ENCODE measurements around the gene FNDC11. TPM values are rescaled to one million over a fixed set of nuclear protein-coding genes. Genes with fewer than 3 reads are reported as not detected.

FNDC11 gene
- polyA plus RNA-seq, 1 donor = 0.34 TPM

DNA sequence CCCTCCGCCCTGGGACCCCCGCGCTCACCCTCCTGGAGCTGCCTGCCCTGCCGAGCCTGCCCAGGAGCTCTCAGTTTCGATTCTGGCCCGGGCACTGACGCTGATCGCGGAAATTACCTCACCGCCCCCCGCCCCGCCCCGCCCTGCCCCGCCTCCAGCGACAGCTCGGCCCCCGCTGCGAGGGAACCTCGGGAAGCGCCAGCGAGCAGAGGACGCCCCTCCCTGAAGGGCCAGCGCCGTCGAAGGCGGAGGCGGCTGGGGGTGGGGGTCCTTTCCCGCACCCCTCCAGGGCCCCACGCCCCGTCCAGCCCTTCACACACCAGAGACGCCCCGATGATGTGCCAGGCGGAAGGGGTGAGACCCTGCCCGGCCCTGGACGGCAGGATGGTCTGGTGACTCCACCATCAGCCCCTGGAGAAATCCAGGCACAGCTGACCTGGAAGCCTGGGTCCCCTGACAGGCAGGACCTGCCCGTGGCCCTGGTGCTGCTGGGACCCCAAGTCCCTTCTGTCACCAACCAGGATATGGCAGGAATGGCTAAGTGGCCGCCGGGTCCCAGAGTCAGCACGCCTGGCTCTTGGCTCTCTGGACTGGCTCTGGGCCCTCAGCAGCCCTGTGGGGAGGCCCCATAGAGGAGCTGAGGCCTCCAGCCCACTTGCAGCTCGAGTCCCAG, 20.3 kb downstream of the FNDC11 start, which contains the start of gene HELZ2:
Gene HELZ2, minus strand, starts transcription at position 84 of the 673 bp plus-strand sequence. CDS start 1,854 bp downstream, outside the sequence.
- no CpG with 5 or more reads among the region's 40 CpGs for WGBS (ENCODE audit: insufficient coverage, low lambda C conversion rate)
- H3K27me3 ChIP-seq (ENCODE audit: control insufficient read depth, insufficient read depth, low read length) = peaks cover 11% of the 10 kb centered on the region
- H3K9me3 ChIP-seq (ENCODE audit: control insufficient read depth, low read depth, low read length) = no peaks in the 10 kb centered on the region
- H3K27ac ChIP-seq (ENCODE audit: low read length) = peak within 1 kb of the TSS; percentile 12
- H3K4me1 ChIP-seq (ENCODE audit: control insufficient read depth, insufficient read depth, low read length) = peaks cover 8% of the 10 kb centered on the region
- H3K4me3 ChIP-seq (ENCODE audit: low read length) = peak within 1 kb of the TSS; percentile 79
- H3K36me3 ChIP-seq (ENCODE audit: control insufficient read depth, insufficient read depth, low read length) = peaks cover 4% of the 10 kb centered on the region
- peak; percentile 54 to 77 for DNase-seq

DNA sequence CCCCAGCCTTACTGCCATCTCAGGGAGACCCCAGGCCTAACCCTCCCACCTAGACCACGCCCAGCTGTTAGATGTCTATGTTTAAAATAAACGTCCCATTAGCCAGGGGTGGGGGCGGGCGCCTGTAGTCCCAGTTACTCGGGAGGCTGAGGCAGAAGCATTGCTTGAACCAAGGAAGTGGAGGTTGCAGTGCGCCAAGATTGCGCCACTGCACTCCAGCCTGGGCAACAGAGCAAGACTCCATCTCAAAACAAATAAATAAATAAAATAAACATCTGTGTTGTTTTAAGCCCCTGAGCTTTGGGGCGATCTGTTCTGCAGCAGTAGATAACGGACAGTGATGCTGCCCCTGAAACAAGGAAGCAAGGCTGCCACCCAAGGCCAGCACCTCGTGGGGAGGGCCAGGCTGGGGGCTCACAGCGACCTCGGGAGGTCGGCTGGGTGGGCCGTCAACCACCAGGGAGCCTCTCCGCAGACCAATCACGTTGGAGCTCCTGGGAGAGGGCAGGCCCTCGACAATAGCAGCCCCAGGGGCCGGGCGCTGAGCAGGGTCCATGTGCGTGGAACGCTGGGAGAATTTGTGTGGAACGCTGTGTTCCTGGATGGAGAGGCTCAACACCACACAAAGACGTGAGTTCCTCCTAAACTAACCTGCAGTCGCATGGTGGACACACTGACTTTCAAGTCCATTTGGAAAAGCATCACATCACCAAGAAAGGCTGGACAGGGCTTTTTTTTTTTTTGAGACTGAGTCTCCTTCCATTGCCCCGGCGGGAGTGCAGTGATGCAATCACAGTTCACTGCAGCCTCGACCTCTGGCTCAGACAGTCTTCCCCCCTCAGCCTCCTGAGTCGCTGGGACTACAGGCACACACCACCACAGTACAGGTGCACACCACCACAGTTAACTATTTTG, 21.1 kb downstream of the FNDC11 start:
- no CpG with 5 or more reads among the region's 28 CpGs for WGBS (ENCODE audit: insufficient coverage, low lambda C conversion rate)
- no peaks in the 10 kb centered on the region for H3K9me3 ChIP-seq (ENCODE audit: control insufficient read depth, low read depth, low read length)
- H3K27ac ChIP-seq (ENCODE audit: low read length) = no peak overlapping the region
- H3K36me3 ChIP-seq (ENCODE audit: control insufficient read depth, insufficient read depth, low read length) = peaks cover 4% of the 10 kb centered on the region
- DNase-seq = no peak
- peaks cover 8% of the 10 kb centered on the region for H3K4me1 ChIP-seq (ENCODE audit: control insufficient read depth, insufficient read depth, low read length)
- no peak overlapping the region for H3K4me3 ChIP-seq (ENCODE audit: low read length)
- H3K27me3 ChIP-seq (ENCODE audit: control insufficient read depth, insufficient read depth, low read length) = peaks cover 13% of the 10 kb centered on the region

DNA sequence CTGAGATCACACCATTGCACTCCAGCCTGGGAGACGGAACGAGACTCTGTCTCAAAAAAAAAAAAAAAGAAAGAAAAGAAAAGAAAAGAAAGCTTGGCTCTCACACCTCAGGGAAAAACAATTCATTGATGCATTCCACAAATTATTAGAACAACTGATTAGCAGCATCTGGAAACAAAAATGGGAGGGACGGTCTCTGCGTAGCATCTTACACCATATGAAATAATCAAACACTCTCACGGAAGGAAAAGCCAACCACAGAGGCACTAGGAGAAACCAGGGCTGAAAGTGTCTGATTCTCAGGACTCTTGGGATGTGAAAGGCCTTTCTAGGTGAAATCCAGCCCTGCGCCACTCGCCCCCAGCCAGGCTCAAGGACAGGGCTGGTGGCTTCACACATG, 22.4 kb downstream of the FNDC11 start:
- no CpG with 5 or more reads among the region's 7 CpGs for WGBS (ENCODE audit: insufficient coverage, low lambda C conversion rate)
- Histone ChIP-seq H3K4me1 (ENCODE audit: control insufficient read depth, insufficient read depth, low read length) (peaks cover 8% of the 10 kb centered on the region), H3K36me3 (ENCODE audit: control insufficient read depth, insufficient read depth, low read length) (peaks cover 4% of the 10 kb centered on the region), H3K27me3 (ENCODE audit: control insufficient read depth, insufficient read depth, low read length) (peaks cover 19% of the 10 kb centered on the region), H3K4me3 (ENCODE audit: low read length) (no peak overlapping the region), H3K27ac (ENCODE audit: low read length) (no peak overlapping the region), H3K9me3 (ENCODE audit: control insufficient read depth, low read depth, low read length) (no peaks in the 10 kb centered on the region)
- DNase-seq = no peak

DNA sequence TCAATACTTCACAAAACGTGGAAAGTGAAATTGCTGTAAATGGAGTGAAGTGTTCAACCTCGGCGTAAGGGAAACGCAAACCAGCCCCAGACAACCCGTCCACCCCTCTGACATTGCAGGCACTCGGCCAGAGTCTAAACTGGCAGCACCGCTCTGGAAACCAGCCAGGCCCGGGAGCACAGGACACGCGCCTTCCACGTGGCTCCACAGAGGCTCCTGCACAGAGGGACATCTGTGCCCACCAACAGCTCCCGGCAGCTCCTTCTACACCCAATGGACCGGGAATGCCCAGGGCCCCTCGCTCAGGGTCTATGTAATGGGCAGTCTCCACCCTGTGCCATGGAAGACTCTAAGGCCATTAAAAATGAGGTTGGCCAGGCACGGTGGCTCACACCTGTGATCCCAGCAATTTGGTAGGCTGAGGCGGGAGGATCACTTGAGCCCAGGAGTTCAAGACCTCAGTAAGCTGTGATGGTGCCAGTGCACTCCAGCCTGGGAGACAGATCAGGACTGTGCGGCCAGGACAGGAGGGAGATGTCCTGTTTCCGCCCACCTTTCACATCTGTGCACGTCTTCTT, 23.4 kb downstream of the FNDC11 start:
- peaks cover 21% of the 10 kb centered on the region for H3K27me3 ChIP-seq (ENCODE audit: control insufficient read depth, insufficient read depth, low read length)
- no peaks in the 10 kb centered on the region for H3K9me3 ChIP-seq (ENCODE audit: control insufficient read depth, low read depth, low read length)
- WGBS (ENCODE audit: insufficient coverage, low lambda C conversion rate) = 96% methylated on average over 4 of the region's 19 CpGs
- no peak overlapping the region for H3K27ac ChIP-seq (ENCODE audit: low read length)
- H3K4me3 ChIP-seq (ENCODE audit: low read length) = no peak overlapping the region
- H3K4me1 ChIP-seq (ENCODE audit: control insufficient read depth, insufficient read depth, low read length) = peaks cover 8% of the 10 kb centered on the region
- H3K36me3 ChIP-seq (ENCODE audit: control insufficient read depth, insufficient read depth, low read length) = no peaks in the 10 kb centered on the region
- DNase-seq = no peak

DNA sequence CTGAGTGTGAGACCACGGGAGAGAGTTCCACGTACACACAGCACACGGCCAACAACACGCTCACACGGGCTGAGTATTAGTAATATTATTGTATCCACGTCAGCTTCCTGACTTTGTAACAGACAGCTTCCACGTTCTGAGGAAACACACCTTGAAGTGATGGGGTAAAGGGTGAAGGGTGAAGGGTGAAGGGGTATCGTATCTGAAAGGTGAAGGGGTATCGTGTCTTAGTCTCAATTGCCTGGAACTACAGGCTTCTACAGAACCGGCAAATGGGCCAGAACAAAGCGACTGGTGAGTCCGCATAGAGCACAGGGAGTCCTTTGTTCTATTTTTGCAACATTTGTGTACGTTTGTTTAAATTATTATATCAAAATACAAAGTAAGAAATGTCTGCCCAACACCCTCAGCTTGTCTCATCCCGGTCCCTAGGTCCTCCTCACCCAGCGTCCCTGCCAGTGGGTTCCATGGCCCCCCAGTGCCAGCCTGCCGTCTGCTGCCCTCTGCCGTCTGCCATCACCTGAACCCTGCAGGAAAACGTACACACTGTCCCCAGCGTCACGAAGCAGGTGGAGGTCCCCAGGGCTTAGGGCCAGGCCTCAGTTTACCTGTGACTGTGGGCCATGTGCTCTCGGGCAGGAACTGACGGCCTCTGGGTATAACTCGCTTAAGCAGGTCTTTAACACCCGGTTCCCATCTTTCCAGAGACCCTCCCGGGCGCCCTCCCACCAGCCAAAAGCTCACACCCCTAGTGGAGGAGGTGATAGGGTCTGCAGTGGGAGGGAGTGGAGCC, 24.5 kb downstream of the FNDC11 start:
- no peak for DNase-seq
- H3K9me3 ChIP-seq (ENCODE audit: control insufficient read depth, low read depth, low read length) = no peaks in the 10 kb centered on the region
- H3K36me3 ChIP-seq (ENCODE audit: control insufficient read depth, insufficient read depth, low read length) = no peaks in the 10 kb centered on the region
- peaks cover 4% of the 10 kb centered on the region for H3K4me1 ChIP-seq (ENCODE audit: control insufficient read depth, insufficient read depth, low read length)
- H3K4me3 ChIP-seq (ENCODE audit: low read length) = no peak overlapping the region
- 60% methylated on average over 1 of the region's 26 CpGs for WGBS (ENCODE audit: insufficient coverage, low lambda C conversion rate)
- peaks cover 21% of the 10 kb centered on the region for H3K27me3 ChIP-seq (ENCODE audit: control insufficient read depth, insufficient read depth, low read length)
- H3K27ac ChIP-seq (ENCODE audit: low read length) = no peak overlapping the region

DNA sequence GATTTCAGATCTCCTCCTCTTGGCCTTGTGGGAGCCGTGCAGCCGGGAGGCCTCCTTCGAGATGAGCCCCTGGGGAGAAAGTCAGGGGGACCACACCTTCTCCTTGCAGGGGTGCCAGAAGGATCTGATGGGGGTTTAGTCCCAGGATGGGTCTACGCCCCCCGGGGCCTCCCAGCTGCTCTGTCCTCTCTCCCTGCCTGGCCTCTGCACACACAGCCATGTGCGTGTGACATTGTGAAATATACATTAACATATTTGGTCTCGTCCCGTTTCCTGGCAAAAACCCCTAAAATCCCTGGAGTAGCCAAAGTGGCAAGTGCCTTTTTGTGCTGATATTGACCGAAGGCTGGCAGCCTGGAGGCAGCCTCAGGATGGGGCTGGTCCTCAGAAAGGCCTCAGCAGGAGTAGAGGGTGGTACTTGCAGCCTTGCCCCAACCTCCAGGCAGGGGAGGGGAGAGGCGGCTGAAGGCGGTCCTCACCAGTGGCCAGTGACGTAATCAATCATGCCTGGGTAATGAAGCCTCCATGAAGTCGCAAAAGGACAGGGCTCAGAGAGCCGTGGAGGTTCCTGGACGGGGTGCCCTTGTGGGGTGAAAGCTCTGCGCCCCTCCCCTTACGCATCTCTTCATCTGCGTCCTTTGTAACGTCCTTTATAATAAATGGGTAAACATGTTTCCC, 25.2 kb downstream of the FNDC11 start:
- no peak for DNase-seq
- Histone ChIP-seq H3K4me3 (ENCODE audit: low read length) (no peak overlapping the region), H3K36me3 (ENCODE audit: control insufficient read depth, insufficient read depth, low read length) (no peaks in the 10 kb centered on the region), H3K27ac (ENCODE audit: low read length) (no peak overlapping the region), H3K9me3 (ENCODE audit: control insufficient read depth, low read depth, low read length) (no peaks in the 10 kb centered on the region), H3K4me1 (ENCODE audit: control insufficient read depth, insufficient read depth, low read length) (peaks cover 2% of the 10 kb centered on the region), H3K27me3 (ENCODE audit: control insufficient read depth, insufficient read depth, low read length) (peaks cover 21% of the 10 kb centered on the region)
- WGBS (ENCODE audit: insufficient coverage, low lambda C conversion rate) = no CpG with 5 or more reads among the region's 19 CpGs

DNA sequence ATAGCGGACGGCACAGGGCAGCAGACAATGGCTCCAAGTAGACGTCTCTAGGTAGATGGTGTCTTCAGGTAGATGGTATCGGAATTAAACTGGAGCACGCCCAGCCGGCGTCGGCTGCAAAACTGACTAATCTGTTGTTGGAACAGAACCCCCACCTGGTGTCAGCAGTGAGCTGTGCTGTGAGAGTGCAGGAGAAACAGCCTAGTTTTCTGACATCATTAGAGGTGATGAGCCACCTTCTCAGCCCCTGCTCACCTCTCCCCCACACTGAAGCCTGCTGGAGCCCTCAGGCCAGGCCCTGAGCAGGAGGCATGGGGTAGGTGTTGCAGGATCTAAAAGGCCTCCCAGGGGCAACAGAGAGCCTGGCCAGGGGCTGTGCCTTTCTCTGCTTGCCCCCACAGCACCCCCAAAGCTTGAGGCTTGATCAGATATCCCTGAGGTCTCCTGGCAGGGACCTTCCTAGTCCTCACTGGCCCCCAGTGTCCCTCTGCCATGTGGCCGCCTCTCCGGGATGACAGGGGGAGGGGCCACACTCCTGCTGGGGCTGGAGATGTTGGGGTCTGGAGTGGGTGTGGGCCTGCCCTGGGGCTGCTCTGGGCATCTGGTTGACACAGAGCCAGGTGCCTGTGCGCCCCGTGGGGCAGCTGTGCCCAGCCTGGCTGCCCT, 27.0 kb downstream of the FNDC11 start:
- Histone ChIP-seq H3K9me3 (ENCODE audit: control insufficient read depth, low read depth, low read length) (no peaks in the 10 kb centered on the region), H3K4me1 (ENCODE audit: control insufficient read depth, insufficient read depth, low read length) (no peaks in the 10 kb centered on the region), H3K27ac (ENCODE audit: low read length) (no peak overlapping the region), H3K36me3 (ENCODE audit: control insufficient read depth, insufficient read depth, low read length) (no peaks in the 10 kb centered on the region), H3K4me3 (ENCODE audit: low read length) (no peak overlapping the region), H3K27me3 (ENCODE audit: control insufficient read depth, insufficient read depth, low read length) (peaks cover 18% of the 10 kb centered on the region)
- WGBS (ENCODE audit: insufficient coverage, low lambda C conversion rate) = no CpG with 5 or more reads among the region's 12 CpGs
- peak in 1 of 2 donors; percentile 23 for DNase-seq

DNA sequence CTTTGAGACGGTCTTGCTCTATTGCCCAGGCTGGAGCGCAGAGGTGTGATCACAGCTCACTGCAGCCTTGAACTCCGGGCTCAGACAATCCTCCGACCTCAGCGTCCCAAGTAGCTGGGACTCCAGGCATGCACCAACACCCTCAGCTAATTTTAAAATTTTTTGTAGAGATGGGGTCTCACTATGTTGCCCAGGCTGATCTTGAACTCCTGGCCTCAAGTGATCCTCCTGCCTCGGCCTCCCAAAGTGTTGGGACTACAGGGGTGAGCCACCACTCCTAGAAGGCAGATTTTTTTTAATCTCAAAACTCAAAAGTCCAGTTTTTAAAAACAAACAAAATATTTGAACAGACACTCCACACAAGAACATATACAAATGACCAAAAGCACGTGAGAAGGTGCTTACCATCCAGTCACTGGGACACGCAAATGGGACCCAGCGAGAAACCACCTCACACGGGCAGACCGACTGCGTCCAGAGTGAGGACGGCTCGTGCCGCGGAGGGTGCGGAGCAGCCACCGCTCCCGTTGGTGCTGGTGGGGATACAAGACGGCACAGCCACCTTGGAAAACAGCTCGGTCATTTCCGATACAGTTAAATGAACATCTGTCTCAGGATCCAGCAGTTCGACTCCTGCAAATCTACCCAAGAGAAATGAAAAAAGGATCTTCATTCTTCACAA, 28.6 kb downstream of the FNDC11 start:
- no CpG with 5 or more reads among the region's 23 CpGs for WGBS (ENCODE audit: insufficient coverage, low lambda C conversion rate)
- Histone ChIP-seq H3K27ac (ENCODE audit: low read length) (no peak overlapping the region), H3K36me3 (ENCODE audit: control insufficient read depth, insufficient read depth, low read length) (peaks cover 4% of the 10 kb centered on the region), H3K4me3 (ENCODE audit: low read length) (no peak overlapping the region), H3K4me1 (ENCODE audit: control insufficient read depth, insufficient read depth, low read length) (no peaks in the 10 kb centered on the region), H3K9me3 (ENCODE audit: control insufficient read depth, low read depth, low read length) (no peaks in the 10 kb centered on the region), H3K27me3 (ENCODE audit: control insufficient read depth, insufficient read depth, low read length) (peaks cover 18% of the 10 kb centered on the region)
- no peak for DNase-seq

All from large intestine (tissue), 3 donors.